Keratinocyte (primary cell): ENCODE data around the gene TRAPPC14. TPM values are rescaled to one million over a fixed set of nuclear protein-coding genes. Genes with fewer than 3 reads are reported as not detected.
A peak's percentile ranks its signal among the peaks of the same experiment; 100 is the strongest.

Experiments used
- DNase-seq: peaks from one replicate; pipeline ENCODE4 v3.0.0-alpha.2; 2011; ENCODE audit warnings: low read depth, missing footprints, low spot score
- FAIRE-seq: peaks from 2 replicates; lab custom pipeline; 2011; peaks lifted over from hg19 to GRCh38; lab: Jason Lieb, UNC
- H2AFZ ChIP-seq: 2 replicates; pipeline ENCODE4 v1.6.0; 2012; ENCODE audit warnings: low read length, control low read depth, inconsistent platforms; ENCODE audit not compliant: control insufficient read depth
- H3K27ac ChIP-seq: 2 replicates; pipeline ENCODE4 v1.5.1; 2011; ENCODE audit warnings: low read length; ENCODE audit not compliant: control insufficient read depth, insufficient read depth
- H3K27me3 ChIP-seq: 3 replicates; pipeline ENCODE4 v1.6.0; 2011; ENCODE audit warnings: low read length; ENCODE audit not compliant: control insufficient read depth, insufficient read depth; ENCODE audit errors: extremely low read depth
- H3K36me3 ChIP-seq, 2 experiments: 2 replicates in 1 of 2; 3 replicates in 1 of 2; pipeline ENCODE4 v1.5.1; 2011; ENCODE audit warnings: low read length in 2 of 2, mild to moderate bottlenecking in 1 of 2; ENCODE audit not compliant: control insufficient read depth in 2 of 2, insufficient read depth in 2 of 2; ENCODE audit errors: extremely low read depth in 1 of 2
- H3K4me1 ChIP-seq: 3 replicates; pipeline ENCODE4 v1.5.1; 2011; ENCODE audit warnings: low read length; ENCODE audit not compliant: control insufficient read depth, insufficient read depth; ENCODE audit errors: extremely low read depth
- H3K4me2 ChIP-seq: 3 replicates; pipeline ENCODE4 v1.6.0; 2011; ENCODE audit warnings: low read depth, low read length; ENCODE audit not compliant: control insufficient read depth, insufficient read depth; ENCODE audit errors: extremely low read depth
- H3K4me3 ChIP-seq, 3 experiments: fragments of 200-600 bp in 1 of 3; sonication (generic) in 1 of 3; 2 replicates in 2 of 3; 3 replicates in 1 of 3; pipeline ENCODE4 v1.5.1; 2011 to 2016; ENCODE audit warnings: low read length in 3 of 3, mild to moderate bottlenecking in 3 of 3, control low read depth in 2 of 3, inconsistent platforms in 1 of 3, low read depth in 1 of 3, mixed read lengths in 1 of 3, mixed run types in 1 of 3, moderate library complexity in 1 of 3; ENCODE audit not compliant: control insufficient read depth in 2 of 3, insufficient read depth in 2 of 3; ENCODE audit errors: extremely low read depth in 1 of 3
- H3K79me2 ChIP-seq: 2 replicates; pipeline ENCODE4 v1.6.0; 2012; ENCODE audit warnings: low read length; ENCODE audit not compliant: control insufficient read depth, insufficient read depth
- H3K9ac ChIP-seq: 3 replicates; pipeline ENCODE4 v1.6.0; 2011; ENCODE audit warnings: low read length; ENCODE audit not compliant: control insufficient read depth, insufficient read depth; ENCODE audit errors: extremely low read depth
- H3K9me1 ChIP-seq: 3 replicates; pipeline ENCODE4 v1.6.0; 2011; ENCODE audit warnings: low read length; ENCODE audit not compliant: control insufficient read depth, insufficient read depth; ENCODE audit errors: extremely low read depth
- H3K9me3 ChIP-seq: 2 replicates; pipeline ENCODE4 v1.5.1; 2012; ENCODE audit warnings: low read depth, low read length; ENCODE audit not compliant: control insufficient read depth
- H4K20me1 ChIP-seq: 3 replicates; pipeline ENCODE4 v1.6.0; 2011; ENCODE audit warnings: low read length; ENCODE audit not compliant: control insufficient read depth, insufficient read depth; ENCODE audit errors: extremely low read depth
- CTCF ChIP-seq, 3 experiments: IDR thresholded peaks in 1 of 3; conservative IDR thresholded peaks in 1 of 3; optimal IDR thresholded peaks in 1 of 3; 2 replicates in 2 of 3; 3 replicates in 1 of 3; pipeline versions ENCODE3 to v1.5.1; 2011; ENCODE audit warnings: low read length in 3 of 3, mild to moderate bottlenecking in 3 of 3, moderate library complexity in 2 of 3, control low read depth in 1 of 3, inconsistent platforms in 1 of 3; ENCODE audit not compliant: insufficient read depth in 2 of 3; ENCODE audit errors: extremely low read depth in 1 of 3
- EZH2 ChIP-seq: IDR thresholded peaks from one replicate; pipeline ENCODE4 v1.6.1; 2012; ENCODE audit warnings: inconsistent platforms, mild to moderate bottlenecking, low read length, moderate library complexity
- dilution Hi-C: fragments of 300-500 bp; cut with MboI; formaldehyde crosslinking; loops from one replicate; pipeline ENCODE4 v1.7.0; 2020; ENCODE audit warnings: low sequenced_read_pairs; ENCODE audit not compliant: extremely low pct_ligation_motif_present
- polyA plus RNA-seq, 5 experiments: library from polyadenylated mRNA; depleted of rRNA in 3 of 5; stranded (reverse) in 3 of 5; stranded (forward) in 1 of 5; unstranded in 1 of 5; fragments of >200 nt; gene quantifications; 1 replicate in 1 of 5; 2 replicates in 3 of 5; 3 replicates in 1 of 5; pipeline versions ENCODE4 v1.2.1 to v1.2.3, GENCODE V29; 2011 to 2012; ENCODE audit warnings: missing spikeins in 2 of 5, low read depth in 1 of 5, low replicate concordance in 1 of 5

TRAPPC14 gene
- polyA plus RNA-seq, 1 donor (not counting 4 experiments of a cell fraction or from before 2014, with no cell fraction given), result 4.7 TPM

- dilution Hi-C loops, result no loop called here
- DNase-seq, result no peak
- Histone ChIP-seq H3K36me3 (no peaks in the 10 kb centered on the region), H3K4me1 (peaks cover 27% of the 10 kb centered on the region), H3K27ac (peak overlapping the region; percentile 17), H3K9ac (no peak overlapping the region), H3K4me3 (no peak overlapping the region), H3K9me1 (peaks cover 2% of the 10 kb centered on the region), H3K9me3 (no peaks in the 10 kb centered on the region), H3K4me2 (peak overlapping the region; percentile 77), H3K27me3 (no peaks in the 10 kb centered on the region), H2AFZ (no peak overlapping the region), H4K20me1 (no peaks in the 10 kb centered on the region), H3K79me2 (no peaks in the 10 kb centered on the region)
- TF ChIP-seq EZH2 (no peak), CTCF (optimal IDR thresholded peaks at IDR 0.05 in 1 of 3, IDR thresholded peaks at IDR 0.05 in 1 of 3, conservative IDR thresholded peaks at IDR 0.05 in 1 of 3; ENCODE audit: extremely low read depth in 1 of 3, insufficient read depth in 2 of 3, low read length in 3 of 3) (no peak)
- peak; percentile 73 for FAIRE-seq
These were observed 4.5 kb upstream of the TRAPPC14 start for GRCh38 chr7:100163006-100163531.

- Histone ChIP-seq H3K27me3 (no peaks in the 10 kb centered on the region), H3K36me3 (peaks cover 13 to 24% of the 10 kb centered on the region in 2 experiments), H3K9me3 (no peaks in the 10 kb centered on the region), H2AFZ (no peak overlapping the region), H3K9me1 (peaks cover 2% of the 10 kb centered on the region), H3K9ac (no peak overlapping the region), H3K4me2 (no peak overlapping the region), H3K4me3 (no peak overlapping the region), H3K4me1 (peaks cover 32% of the 10 kb centered on the region), H3K79me2 (peaks cover 2% of the 10 kb centered on the region), H3K27ac (no peak overlapping the region), H4K20me1 (peaks cover 5% of the 10 kb centered on the region)
- dilution Hi-C loops, result no loop called here
- TF ChIP-seq EZH2, result no peak
- no peak for TF ChIP-seq CTCF (optimal IDR thresholded peaks at IDR 0.05 in 1 of 3, IDR thresholded peaks at IDR 0.05 in 1 of 3, conservative IDR thresholded peaks at IDR 0.05 in 1 of 3; ENCODE audit: extremely low read depth in 1 of 3, insufficient read depth in 2 of 3, low read length in 3 of 3)
- DNase-seq, result no peak
- no peak for FAIRE-seq
These were observed 1.5 kb upstream of the TRAPPC14 start for GRCh38 chr7:100160067-100160466.
